DOHH2 (cell line): ENCODE measurements around the gene ADGRG1.

Experiments
- H3F3A ChIP-seq: fragments of 200-600 bp; sonication (generic), shearing (Covaris generic); 2 replicates; pipeline ENCODE4 v1.6.0; 2016; ENCODE audit warnings: antibody characterized with exemption, mild to moderate bottlenecking; ENCODE audit not compliant: control insufficient read depth, insufficient read depth
- H3K27ac ChIP-seq: fragments of 200-600 bp; sonication (generic); 2 replicates; pipeline ENCODE4 v1.5.1; 2014; ENCODE audit warnings: low read depth, mild to moderate bottlenecking, low read length, moderate library complexity
- H3K27me3 ChIP-seq: fragments of 200-600 bp; sonication (generic); 2 replicates; pipeline ENCODE4 v1.6.1; 2014; ENCODE audit warnings: mild to moderate bottlenecking, low read length, mixed read lengths; ENCODE audit not compliant: control insufficient read depth
- H3K36me3 ChIP-seq: fragments of 200-600 bp; sonication (generic); 2 replicates; pipeline ENCODE4 v1.6.1; 2014; ENCODE audit warnings: mild to moderate bottlenecking, low read length, moderate library complexity, mixed read lengths; ENCODE audit not compliant: control insufficient read depth
- H3K4me1 ChIP-seq: fragments of 200-600 bp; sonication (generic); 2 replicates; pipeline ENCODE4 v1.6.1; 2014; ENCODE audit warnings: mild to moderate bottlenecking, low read length, mixed read lengths; ENCODE audit not compliant: control insufficient read depth
- H3K4me2 ChIP-seq: fragments of 200-600 bp; sonication (generic); 2 replicates; pipeline ENCODE4 v1.6.0; 2014; ENCODE audit warnings: mild to moderate bottlenecking, low read length, moderate library complexity
- H3K4me3 ChIP-seq: fragments of 200-600 bp; sonication (generic); 2 replicates; pipeline ENCODE4 v1.5.1; 2014; ENCODE audit warnings: mild to moderate bottlenecking, low read length, mixed read lengths
- H3K79me2 ChIP-seq: fragments of 200-600 bp; sonication (generic); 2 replicates; pipeline ENCODE4 v1.6.1; 2014; ENCODE audit warnings: mild to moderate bottlenecking, low read length, mixed read lengths; ENCODE audit not compliant: control insufficient read depth
- H3K9me2 ChIP-seq: fragments of 200-600 bp; sonication (generic); replicated peaks from 2 replicates; pipeline ENCODE4 v1.6.1; 2014; ENCODE audit warnings: mild to moderate bottlenecking, low read length, mixed read lengths; ENCODE audit not compliant: control insufficient read depth
- H3K9me3 ChIP-seq: fragments of 200-600 bp; sonication (generic); 2 replicates; pipeline ENCODE4 v1.6.1; 2014; ENCODE audit warnings: antibody characterized with exemption, low read length, mixed read lengths; ENCODE audit not compliant: control insufficient read depth, insufficient read depth
- H4K20me1 ChIP-seq: fragments of 200-600 bp; sonication (generic); 2 replicates; pipeline ENCODE4 v1.6.0; 2014; ENCODE audit warnings: low read depth, mild to moderate bottlenecking, antibody characterized with exemption, low read length, moderate library complexity; ENCODE audit not compliant: control insufficient read depth, insufficient read depth
- CTCF ChIP-seq: fragments of 200-600 bp; sonication (generic); IDR thresholded peaks from one replicate; pipeline ENCODE4 v1.5.1; 2014; ENCODE audit warnings: antibody characterized with exemption, mild to moderate bottlenecking, low read depth, low read length; ENCODE audit not compliant: poor library complexity, severe bottlenecking
- EZH2phosphoT487 ChIP-seq: fragments of 200-600 bp; sonication (generic); IDR thresholded peaks from 2 replicates; pipeline ENCODE4 v1.6.1; 2017; ENCODE audit warnings: borderline replicate concordance, mild to moderate bottlenecking, antibody characterized with exemption, low read length, moderate library complexity, mixed read lengths

Gene ADGRG1

DNA sequence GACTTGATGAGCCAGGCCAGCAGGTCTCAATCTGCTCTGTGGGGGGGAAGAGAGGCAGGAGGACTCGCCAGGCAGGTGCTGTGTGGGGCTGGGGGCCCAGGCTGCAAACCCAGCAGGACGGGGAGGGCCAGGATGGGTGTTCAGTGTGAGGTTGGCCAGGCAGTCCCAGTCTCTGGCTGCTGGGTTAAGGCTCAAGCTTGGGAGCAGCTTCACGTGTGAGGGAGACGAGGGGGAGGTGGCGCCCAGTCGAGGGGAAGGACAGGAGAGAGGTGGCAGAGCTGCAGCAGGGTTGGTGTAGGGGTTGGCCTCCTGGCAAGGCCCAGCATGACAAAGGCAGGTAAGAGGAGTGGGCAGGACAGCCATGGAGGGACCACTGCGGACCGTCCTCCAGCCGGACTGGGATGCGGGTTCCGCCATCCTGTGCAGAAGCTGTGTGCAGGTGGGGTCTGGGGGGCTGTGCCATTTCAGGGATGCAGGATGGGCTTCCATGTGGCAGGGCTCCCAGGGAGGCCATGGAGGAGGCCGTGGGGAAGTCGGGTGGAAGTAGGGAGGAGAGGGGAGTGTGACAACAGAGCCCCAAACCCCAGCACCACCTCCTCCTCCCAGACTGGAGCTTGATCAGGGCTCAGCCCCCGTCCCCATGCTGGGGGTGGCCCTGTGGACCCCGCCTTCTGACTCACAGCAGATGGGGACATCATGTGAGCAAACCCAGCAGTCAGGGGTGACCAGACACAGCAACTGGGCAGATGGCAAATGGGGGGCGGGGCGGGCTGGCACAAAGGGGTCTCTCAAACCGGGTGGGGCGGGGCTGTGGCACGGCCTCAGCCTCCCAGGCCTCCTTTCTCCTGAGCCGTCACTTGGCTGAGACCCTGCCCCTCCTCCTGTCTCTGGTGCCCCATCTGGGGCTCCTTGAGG is 2.8 kb downstream of the ADGRG1 start:
- Histone ChIP-seq H3K9me2 (no peaks in the 10 kb centered on the region), H3K4me2 (no peak overlapping the region), H3K4me1 (no peaks in the 10 kb centered on the region)

DNA sequence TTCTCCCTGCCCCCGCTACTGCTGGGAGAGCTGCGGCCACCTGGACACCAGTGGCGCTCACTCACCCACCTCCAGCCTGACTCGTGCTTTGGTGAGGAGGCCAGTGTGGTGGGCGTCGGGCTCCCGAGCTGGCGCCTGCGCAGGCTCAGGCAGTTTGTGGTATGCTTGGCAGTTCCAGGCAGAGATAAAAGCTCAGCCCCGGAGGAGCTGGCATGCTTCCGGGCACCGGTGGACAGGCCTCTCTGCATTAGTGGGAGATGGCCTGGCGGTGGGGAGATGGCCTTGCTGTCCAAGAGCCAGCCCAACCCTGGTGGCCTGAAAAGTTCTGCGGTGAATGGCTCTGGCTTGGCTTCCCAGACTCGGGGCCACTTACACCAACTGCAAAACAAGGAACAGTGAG is 4.1 kb downstream of the ADGRG1 start:
- H3K4me1 ChIP-seq = no peaks in the 10 kb centered on the region
- no peaks in the 10 kb centered on the region for H3K9me3 ChIP-seq
- no peaks in the 10 kb centered on the region for H3F3A ChIP-seq
- H3K4me2 ChIP-seq = no peak overlapping the region
- no peak overlapping the region for H3K4me3 ChIP-seq
- no peaks in the 10 kb centered on the region for H3K36me3 ChIP-seq
- peaks cover 4% of the 10 kb centered on the region; the same call in 1 of the 2 replicates for H4K20me1 ChIP-seq
- no peak overlapping the region for H3K27ac ChIP-seq
- H3K79me2 ChIP-seq = no peaks in the 10 kb centered on the region
- H3K9me2 ChIP-seq = no peaks in the 10 kb centered on the region
- TF ChIP-seq EZH2phosphoT487 (no peak), CTCF (no peak)
- peaks cover 46% of the 10 kb centered on the region for H3K27me3 ChIP-seq

More for the DNA sequence above, 2.8 kb downstream of the ADGRG1 start:
- Histone ChIP-seq H3K9me3 (no peaks in the 10 kb centered on the region), H3K36me3 (no peaks in the 10 kb centered on the region), H3K4me3 (no peak overlapping the region), H3F3A (no peaks in the 10 kb centered on the region), H4K20me1 (no peaks in the 10 kb centered on the region), H3K79me2 (no peaks in the 10 kb centered on the region), H3K27me3 (peaks cover 42% of the 10 kb centered on the region), H3K27ac (no peak overlapping the region)
- TF ChIP-seq CTCF = no peak
- TF ChIP-seq EZH2phosphoT487 = no peak

DNA sequence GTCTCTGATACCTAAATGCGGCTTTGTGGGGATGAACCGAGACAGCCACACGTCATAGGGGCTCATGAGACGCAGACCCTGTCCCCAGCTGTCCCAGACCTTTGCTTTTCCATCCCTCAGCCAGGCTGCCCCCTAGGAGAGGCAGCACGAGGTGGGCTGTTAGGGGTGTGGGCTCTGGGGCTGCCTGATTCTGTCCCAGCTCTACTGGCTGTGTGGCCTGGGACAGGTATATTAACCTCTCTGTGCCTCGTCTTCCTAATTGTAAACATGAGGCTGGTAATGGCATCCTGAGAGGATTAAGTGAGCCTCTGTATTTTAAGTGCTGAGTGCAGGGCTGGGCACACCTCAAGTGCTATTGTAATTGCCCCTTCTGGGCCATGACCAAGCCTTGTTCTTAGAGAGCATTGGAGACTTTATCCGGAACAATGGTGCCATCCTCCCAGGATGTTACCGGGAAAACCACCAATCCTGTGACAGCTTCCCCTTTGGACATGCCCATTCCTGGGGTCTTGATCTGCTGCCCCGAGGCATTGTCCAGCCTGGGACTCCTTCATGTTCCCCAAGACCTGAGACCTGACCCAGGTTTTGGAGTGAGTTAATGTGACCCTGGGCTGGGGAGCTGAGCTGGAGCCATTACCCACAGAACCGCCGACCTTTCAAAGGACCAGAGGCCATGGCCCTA is 5.1 kb downstream of the ADGRG1 start:
- no peak overlapping the region for H3K4me2 ChIP-seq
- peaks cover 50% of the 10 kb centered on the region for H3K27me3 ChIP-seq

More for the DNA sequence above, 5.1 kb downstream of the ADGRG1 start:
- no peak for TF ChIP-seq CTCF
- no peak for TF ChIP-seq EZH2phosphoT487
- Histone ChIP-seq H3F3A (no peaks in the 10 kb centered on the region), H3K4me1 (no peaks in the 10 kb centered on the region), H3K9me3 (no peaks in the 10 kb centered on the region), H3K4me3 (no peak overlapping the region), H4K20me1 (peaks cover 4% of the 10 kb centered on the region; the same call in 1 of the 2 replicates), H3K9me2 (no peaks in the 10 kb centered on the region), H3K36me3 (no peaks in the 10 kb centered on the region), H3K27ac (no peak overlapping the region), H3K79me2 (no peaks in the 10 kb centered on the region)
